Testis (tissue), 3 donors: ENCODE measurements around the gene TMEM239. TPM values are rescaled to one million over a fixed set of nuclear protein-coding genes. Genes with fewer than 3 reads are reported as not detected.
"Not testable (repeated sequence)": the region's sequence is repeated elsewhere in the genome, so short reads cannot be mapped to it uniquely, and the experiment has no call there.

Source experiments
- DNase-seq: peaks from one replicate; pipeline ENCODE4 v3.0.0-alpha.2; 2019
- H3K27ac ChIP-seq, 2 donors: fragments of 200-600 bp; sonication (generic); one replicate each; pipeline ENCODE4 v1.5.1; 2019
- H3K27me3 ChIP-seq: fragments of 200-600 bp; sonication (generic); one replicate; pipeline ENCODE4 v1.5.1; 2019
- H3K36me3 ChIP-seq: fragments of 200-600 bp; sonication (generic); one replicate; pipeline ENCODE4 v1.5.1; 2017; ENCODE audit warnings: low read depth; ENCODE audit errors: missing control alignments
- H3K4me1 ChIP-seq: fragments of 200-600 bp; sonication (generic); one replicate; pipeline ENCODE4 v1.5.1; 2019
- H3K4me3 ChIP-seq, 2 donors: fragments of 200-600 bp; sonication (generic); one replicate each; pipeline ENCODE4 v1.5.1; 2017 to 2019
- H3K9me3 ChIP-seq: fragments of 200-600 bp; sonication (generic); one replicate; pipeline ENCODE4 v1.5.1; 2017
- CTCF ChIP-seq, 3 experiments: fragments of 450-650 bp in 2 of 3; fragments of 200-600 bp in 1 of 3; sonication (generic) in 1 of 3; IDR thresholded peaks; one replicate each; pipeline ENCODE4 v1.5.1; 2016 to 2019; ENCODE audit warnings: antibody characterized with exemption in 3 of 3, mild to moderate bottlenecking in 2 of 3, moderate library complexity in 1 of 3
- POLR2A ChIP-seq: fragments of 450-650 bp; IDR thresholded peaks from one replicate; pipeline ENCODE4 v1.6.1; 2017; ENCODE audit warnings: antibody characterized with exemption, mild to moderate bottlenecking, moderate library complexity
- WGBS, 2 donors: methylation state at CpG; one replicate each; pipeline ENCODE4 v1.1.5; 2018; 5-methylcytosine and 5-hydroxymethylcytosine counted together
- intact Hi-C: fragments of 100-400 bp; cut with DNase I; formaldehyde crosslinking; loops from one replicate; pipeline ENCODE4 v1.15.1; 2023; ENCODE audit warnings: low total_unique reads
- polyA plus RNA-seq: library from polyadenylated mRNA; stranded (reverse); fragments of 350-450 nt; fragmentation: Illumina TruSeq; extraction: RNeasy Lipid Tissue Mini Kit (QIAGEN cat#74804); gene quantifications from one replicate; pipeline ENCODE4 v1.2.3, GENCODE V29; 2014; ENCODE audit warnings: low read depth, low replicate concordance; ENCODE audit not compliant: insufficient read depth
- total RNA-seq, 2 donors: library from RNA; depleted of rRNA; stranded (reverse); fragments of >200 nt; gene quantifications; one replicate each; pipeline ENCODE4 v1.2.3, GENCODE V29; 2016

Gene TMEM239
- total and polyA plus RNA-seq, 3 donors from 2014 or later: 39.0 to 133 (median 77.3) TPM

- Histone ChIP-seq H3K4me3 (no peak overlapping the region), H3K27me3 (no peaks in the 10 kb centered on the region), H3K36me3 (no peaks in the 10 kb centered on the region), H3K9me3 (no peaks in the 10 kb centered on the region), H3K27ac (no peak overlapping the region), H3K4me1 (no peaks in the 10 kb centered on the region)
- DNase-seq: no peak
- no peak for TF ChIP-seq CTCF (IDR thresholded peaks at IDR 0.05)
- no peak for TF ChIP-seq POLR2A
- intact Hi-C loops: no loop called here
- 79 to 87% methylated on average over 4 of the region's 4 CpGs for WGBS, 2 donors
Observed at GRCh38 chr20:2807019-2807418, 9.1 kb upstream of the TMEM239 start.

- H3K36me3 ChIP-seq, H3K27ac ChIP-seq, intact Hi-C loops, H3K4me3 ChIP-seq, H3K27me3 ChIP-seq, H3K9me3 ChIP-seq, DNase-seq, H3K4me1 ChIP-seq: not testable (repeated sequence)
- 80 to 87% methylated on average over 8 to 9 of the region's 9 CpGs for WGBS, 2 donors
Observed at GRCh38 chr20:2807929-2808328, 8.2 kb upstream of the TMEM239 start.

GRCh38 chr20:2809690-2810089 is 6.5 kb upstream of the TMEM239 start:
- 54 to 65% methylated on average over 10 of the region's 10 CpGs for WGBS, 2 donors
- no peaks in the 10 kb centered on the region for H3K36me3 ChIP-seq

GRCh38 chr20:2812189-2812588 is 4.0 kb upstream of the TMEM239 start:
- Histone ChIP-seq H3K4me1 (no peaks in the 10 kb centered on the region), H3K27me3 (no peaks in the 10 kb centered on the region), H3K9me3 (no peaks in the 10 kb centered on the region), H3K27ac (no peak overlapping the region), H3K36me3 (no peaks in the 10 kb centered on the region), H3K4me3 (no peak overlapping the region)
- no peak for DNase-seq
- TF ChIP-seq CTCF (IDR thresholded peaks at IDR 0.05) (no peak), POLR2A (no peak)
- 89 to 93% methylated on average over 3 of the region's 3 CpGs for WGBS, 2 donors
- intact Hi-C loops: no loop called here

More at GRCh38 chr20:2809690-2810089, 6.5 kb upstream of the TMEM239 start:
- Histone ChIP-seq H3K9me3 (no peaks in the 10 kb centered on the region), H3K4me3 (no peak overlapping the region), H3K27ac (no peak overlapping the region), H3K27me3 (no peaks in the 10 kb centered on the region), H3K4me1 (no peaks in the 10 kb centered on the region)
- DNase-seq: no peak
- intact Hi-C loops: no loop called here
- TF ChIP-seq POLR2A (no peak), CTCF (IDR thresholded peaks at IDR 0.05) (no peak)

GRCh38 chr20:2814076-2814475 is 2.1 kb upstream of the TMEM239 start:
- TF ChIP-seq POLR2A: no peak
- no peak for TF ChIP-seq CTCF (IDR thresholded peaks at IDR 0.05)
- no peaks in the 10 kb centered on the region for H3K27me3 ChIP-seq

More at GRCh38 chr20:2814076-2814475, 2.1 kb upstream of the TMEM239 start:
- Histone ChIP-seq H3K4me3 (no peak overlapping the region), H3K27ac (no peak overlapping the region), H3K36me3 (no peaks in the 10 kb centered on the region), H3K4me1 (no peaks in the 10 kb centered on the region), H3K9me3 (no peaks in the 10 kb centered on the region)
- intact Hi-C loops: no loop called here
- DNase-seq: no peak
- 86 to 100% methylated on average over 1 of the region's 1 CpG for WGBS, 2 donors
